Body of pancreas (tissue), 4 donors: ENCODE data around the gene CA5A. TPM values are rescaled to one million over a fixed set of nuclear protein-coding genes. Genes with fewer than 3 reads are reported as not detected.

ENCODE experiments used
- ATAC-seq: fragments of 150-250 bp; one replicate; pipeline ENCODE4 v1.9.1; 2016
- DNase-seq, 4 donors: peaks; one replicate each; pipeline ENCODE4 v3.0.0-alpha.2; 2019
- H3K27ac ChIP-seq, 4 donors: fragments of 200-600 bp; sonication (generic); 1 replicate in 3 of 4; 2 replicates in 1 of 4; pipeline versions ENCODE4 v1.5.1 to v1.6.1; 2016 to 2019; ENCODE audit warnings: mild to moderate bottlenecking in 1 of 4, mixed read lengths in 1 of 4, moderate library complexity in 1 of 4
- H3K27me3 ChIP-seq, 2 donors: fragments of 200-600 bp; sonication (generic); one replicate each; pipeline ENCODE4 v1.6.0; 2016; ENCODE audit warnings: mild to moderate bottlenecking in 1 of 2
- H3K36me3 ChIP-seq, 2 donors: fragments of 200-600 bp; sonication (generic); replicated peaks in 1 of 2; 2 replicates each; pipeline ENCODE4 v1.5.1; 2016; ENCODE audit warnings: low read depth in 2 of 2; ENCODE audit not compliant: insufficient read depth in 1 of 2
- H3K4me1 ChIP-seq: fragments of 200-600 bp; sonication (generic); one replicate; pipeline ENCODE4 v1.6.0; 2016
- H3K4me3 ChIP-seq, 2 donors: fragments of 200-600 bp; sonication (generic); 1 replicate in 1 of 2; 2 replicates in 1 of 2; pipeline ENCODE4 v1.5.1; 2016 to 2019
- H3K9me3 ChIP-seq, 3 donors: fragments of 200-600 bp; sonication (generic); 1 replicate in 2 of 3; 2 replicates in 1 of 3; pipeline ENCODE4 v1.5.1; 2016
- POLR2A ChIP-seq, 3 donors: fragments of 450-650 bp; IDR thresholded peaks; one replicate each; pipeline ENCODE4 v1.6.1; 2016; ENCODE audit warnings: antibody characterized with exemption in 3 of 3, mild to moderate bottlenecking in 2 of 3
- WGBS, 2 donors: methylation state at CpG; one replicate each; pipeline ENCODE4 v1.1.5; 2017; 5-methylcytosine and 5-hydroxymethylcytosine counted together
- intact Hi-C: fragments of 100-400 bp; cut with DNase I; formaldehyde crosslinking; loops from one replicate; pipeline ENCODE4 v1.15.1; 2023
- total RNA-seq, 2 donors: library from RNA; depleted of rRNA; stranded (reverse); fragments of >200 nt; gene quantifications; one replicate each; pipeline ENCODE4 v1.1.0, GENCODE V29; 2016
- TF ChIP-seq, protein P1 (sequence below), 7 experiments: fragments of 450-650 bp in 4 of 7; fragments of 200-600 bp in 3 of 7; sonication (generic) in 3 of 7; IDR thresholded peaks; one replicate each; pipeline ENCODE4 v1.5.1; 2016 to 2019; ENCODE audit warnings: antibody characterized with exemption in 7 of 7

CA5A gene
- total RNA-seq, 2 donors from 2014 or later = not detected

DNA sequence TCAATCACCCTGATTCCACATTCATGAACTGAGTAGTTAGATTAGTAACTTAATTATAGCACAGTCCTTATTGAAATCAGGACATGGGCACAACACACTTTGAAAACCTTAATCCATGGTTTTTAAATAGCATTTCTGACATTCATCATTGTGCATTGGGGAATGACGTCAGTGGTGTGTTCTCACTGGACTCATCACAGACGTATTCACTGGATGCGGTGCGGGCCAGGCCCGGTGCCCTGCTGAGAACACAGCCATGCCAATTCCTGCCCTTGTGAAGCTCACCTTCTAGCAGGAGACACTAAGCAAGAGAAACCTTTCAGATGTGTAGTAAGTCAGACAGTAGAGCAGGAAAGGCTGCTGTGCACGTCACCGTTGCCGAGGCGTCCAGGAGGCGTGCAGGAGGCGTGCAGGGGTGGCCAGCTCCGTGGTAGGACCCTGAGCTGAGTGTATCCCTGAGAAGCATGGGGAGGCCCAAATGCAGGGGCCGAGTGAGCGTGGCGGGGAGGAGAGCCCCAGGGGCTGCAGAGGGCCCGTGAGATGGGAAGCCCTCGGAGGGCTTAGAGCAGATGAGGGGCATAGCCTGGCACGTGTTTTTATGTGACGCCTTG lies 27.8 kb upstream of the CA5A start:
- Histone ChIP-seq H3K27ac (no peak overlapping the region), H3K4me3 (no peak overlapping the region), H3K36me3 (no peaks in the 10 kb centered on the region), H3K9me3 (no peaks in the 10 kb centered on the region), H3K27me3 (no peaks in the 10 kb centered on the region), H3K4me1 (peaks cover 18% of the 10 kb centered on the region)
- WGBS, 2 donors = 88 to 90% methylated on average over 15 to 18 of the region's 19 CpGs
- TF ChIP-seq POLR2A (IDR thresholded peaks at IDR 0.05) = no peak
- TF ChIP-seq, protein P1, sequence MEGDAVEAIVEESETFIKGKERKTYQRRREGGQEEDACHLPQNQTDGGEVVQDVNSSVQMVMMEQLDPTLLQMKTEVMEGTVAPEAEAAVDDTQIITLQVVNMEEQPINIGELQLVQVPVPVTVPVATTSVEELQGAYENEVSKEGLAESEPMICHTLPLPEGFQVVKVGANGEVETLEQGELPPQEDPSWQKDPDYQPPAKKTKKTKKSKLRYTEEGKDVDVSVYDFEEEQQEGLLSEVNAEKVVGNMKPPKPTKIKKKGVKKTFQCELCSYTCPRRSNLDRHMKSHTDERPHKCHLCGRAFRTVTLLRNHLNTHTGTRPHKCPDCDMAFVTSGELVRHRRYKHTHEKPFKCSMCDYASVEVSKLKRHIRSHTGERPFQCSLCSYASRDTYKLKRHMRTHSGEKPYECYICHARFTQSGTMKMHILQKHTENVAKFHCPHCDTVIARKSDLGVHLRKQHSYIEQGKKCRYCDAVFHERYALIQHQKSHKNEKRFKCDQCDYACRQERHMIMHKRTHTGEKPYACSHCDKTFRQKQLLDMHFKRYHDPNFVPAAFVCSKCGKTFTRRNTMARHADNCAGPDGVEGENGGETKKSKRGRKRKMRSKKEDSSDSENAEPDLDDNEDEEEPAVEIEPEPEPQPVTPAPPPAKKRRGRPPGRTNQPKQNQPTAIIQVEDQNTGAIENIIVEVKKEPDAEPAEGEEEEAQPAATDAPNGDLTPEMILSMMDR (IDR thresholded peaks at IDR 0.05) = no peak
- intact Hi-C loops = no loop called here
- DNase-seq (no peak), ATAC-seq (no peak)

- no peak for TF ChIP-seq POLR2A (IDR thresholded peaks at IDR 0.05)
- TF ChIP-seq, protein P1 (IDR thresholded peaks at IDR 0.05) = no peak
- Histone ChIP-seq H3K27me3 (no peaks in the 10 kb centered on the region), H3K4me1 (peaks cover 18% of the 10 kb centered on the region), H3K36me3 (no peaks in the 10 kb centered on the region), H3K9me3 (no peaks in the 10 kb centered on the region), H3K4me3 (no peak overlapping the region), H3K27ac (no peak overlapping the region)
- no peak for DNase-seq
- ATAC-seq = no peak
- intact Hi-C loops = no loop called here
- 79 to 90% methylated on average over 8 to 9 of the region's 9 CpGs for WGBS, 2 donors
Measured at GRCh38 chr16:87963400-87963799, 27.1 kb upstream of the CA5A start.

DNA sequence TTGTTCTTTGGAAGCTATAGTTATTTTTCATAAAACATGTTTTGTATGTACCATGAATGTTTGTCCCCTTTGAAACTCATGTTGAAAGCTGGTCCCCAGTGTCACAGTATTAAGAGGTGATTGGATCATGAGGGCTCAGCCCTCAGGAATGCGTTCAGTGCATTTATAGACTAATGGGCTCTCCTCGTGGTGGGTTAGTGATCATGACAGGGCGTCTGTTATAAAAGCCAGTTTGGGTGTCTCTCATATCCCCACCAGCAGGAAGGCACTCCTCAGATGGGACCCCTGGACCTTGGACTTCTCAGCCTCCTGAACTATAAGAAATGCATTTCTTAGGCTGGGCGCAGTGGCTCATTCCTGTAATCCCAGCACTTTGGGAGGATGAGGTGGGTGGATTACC lies 25.3 kb upstream of the CA5A start:
- Histone ChIP-seq H3K4me1 (peaks cover 13% of the 10 kb centered on the region), H3K27ac (no peak overlapping the region), H3K4me3 (no peak overlapping the region), H3K9me3 (no peaks in the 10 kb centered on the region), H3K36me3 (no peaks in the 10 kb centered on the region), H3K27me3 (no peaks in the 10 kb centered on the region)
- no peak for DNase-seq
- WGBS, 2 donors = 76 to 86% methylated on average over 4 of the region's 4 CpGs
- TF ChIP-seq POLR2A (IDR thresholded peaks at IDR 0.05) = no peak
- TF ChIP-seq, protein P1 (IDR thresholded peaks at IDR 0.05) = no peak
- intact Hi-C loops = no loop called here
- no peak for ATAC-seq

DNA sequence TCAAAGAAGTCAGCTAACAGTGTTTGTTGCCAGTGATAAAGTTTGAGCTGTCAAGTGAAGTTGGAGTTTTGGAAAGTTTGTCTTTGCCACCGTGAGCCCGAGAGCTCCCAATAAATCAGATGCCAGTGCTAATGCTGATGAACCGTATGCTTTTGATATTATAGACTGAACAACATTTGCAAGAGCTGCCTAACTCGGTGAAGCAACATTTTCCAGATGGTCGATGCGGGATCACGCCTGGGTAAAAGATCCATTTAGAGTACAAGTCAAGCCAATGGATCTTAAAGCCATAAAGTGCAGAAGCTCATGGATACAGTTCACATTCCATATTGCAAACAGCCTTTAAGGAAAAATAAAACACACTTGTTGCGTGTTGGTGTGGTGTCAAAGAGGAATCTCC lies 24.5 kb upstream of the CA5A start:
- Histone ChIP-seq H3K27me3 (no peaks in the 10 kb centered on the region), H3K4me1 (peaks cover 6% of the 10 kb centered on the region), H3K36me3 (no peaks in the 10 kb centered on the region), H3K27ac (no peak overlapping the region), H3K9me3 (no peaks in the 10 kb centered on the region), H3K4me3 (no peak overlapping the region)
- no peak for TF ChIP-seq POLR2A (IDR thresholded peaks at IDR 0.05)
- ATAC-seq (no peak), DNase-seq (no peak)
- intact Hi-C loops = no loop called here
- 83 to 84% methylated on average over 8 of the region's 8 CpGs for WGBS, 2 donors

- H3K4me3 ChIP-seq = no peak overlapping the region
- ATAC-seq (no peak), DNase-seq (no peak)
- H3K4me1 ChIP-seq = peaks cover 4% of the 10 kb centered on the region
- no peak for TF ChIP-seq POLR2A (IDR thresholded peaks at IDR 0.05)
- TF ChIP-seq, protein P1 (IDR thresholded peaks at IDR 0.05) = no peak
- no peaks in the 10 kb centered on the region for H3K27me3 ChIP-seq
- H3K9me3 ChIP-seq = no peaks in the 10 kb centered on the region
- no peak overlapping the region for H3K27ac ChIP-seq
- 67 to 84% methylated on average over 5 of the region's 5 CpGs for WGBS, 2 donors
- no peaks in the 10 kb centered on the region for H3K36me3 ChIP-seq
- intact Hi-C loops = no loop called here
Measured at GRCh38 chr16:87960296-87960695, 24.0 kb upstream of the CA5A start.
